ENCODE results near the gene MEX3B.

MEX3B gene

DNA sequence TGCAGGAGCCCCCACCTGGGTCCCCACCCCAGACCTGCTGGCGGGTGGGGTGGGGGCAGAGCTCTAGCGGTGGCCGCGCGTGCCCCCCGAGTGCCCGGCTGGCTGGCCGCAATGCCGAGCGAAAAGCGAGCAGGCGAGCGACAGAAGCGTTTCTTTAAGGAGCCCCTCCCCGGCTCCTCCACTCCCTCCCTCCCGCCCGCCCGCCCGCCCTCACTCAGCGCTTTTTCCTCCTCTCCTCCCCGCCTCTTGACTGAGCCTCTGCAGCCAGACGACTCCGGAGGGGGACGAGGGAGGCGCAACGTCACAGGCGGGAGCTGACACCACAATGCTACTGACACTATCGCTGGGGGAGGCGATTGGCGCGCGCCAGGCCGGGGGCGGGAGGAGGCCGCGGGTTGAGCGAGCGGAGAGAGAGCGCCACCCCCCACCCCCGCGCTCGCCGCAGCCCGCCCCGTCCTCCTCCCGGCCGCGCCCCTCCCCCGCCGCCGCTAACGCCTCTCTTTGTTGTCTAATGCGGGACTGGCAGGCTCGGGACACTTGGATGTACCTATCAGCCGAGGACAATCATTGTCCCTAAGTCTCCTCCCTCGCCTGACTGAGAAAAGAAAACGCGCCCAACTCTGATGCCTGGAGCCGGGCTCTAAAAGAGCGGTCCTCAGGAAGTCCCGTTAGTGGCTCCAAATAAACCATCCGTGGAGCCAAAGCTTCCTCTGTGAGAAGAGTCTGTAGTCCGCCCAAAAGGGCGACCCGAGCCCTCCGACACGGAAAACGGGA, at the start of gene MEX3B:
TSS of gene MEX3B (minus strand) at position 127 of the 774 bp plus-strand sequence. CDS start 313 bp downstream, outside the sequence.
- peak; percentile 93 for DNase-seq (ENCODE audit: low read depth)

GRCh38 chr15:82093774-82094211, 48.0 kb upstream of the MEX3B start:
- DNase-seq (ENCODE audit: low read depth) = peak; percentile 92

GRCh38 chr15:82093325-82093724, 47.5 kb upstream of the MEX3B start:
- no peak for DNase-seq (ENCODE audit: low read depth)

- DNase-seq (ENCODE audit: low read depth) = no peak
Measured at GRCh38 chr15:82091636-82092140, 45.9 kb upstream of the MEX3B start.

DNA sequence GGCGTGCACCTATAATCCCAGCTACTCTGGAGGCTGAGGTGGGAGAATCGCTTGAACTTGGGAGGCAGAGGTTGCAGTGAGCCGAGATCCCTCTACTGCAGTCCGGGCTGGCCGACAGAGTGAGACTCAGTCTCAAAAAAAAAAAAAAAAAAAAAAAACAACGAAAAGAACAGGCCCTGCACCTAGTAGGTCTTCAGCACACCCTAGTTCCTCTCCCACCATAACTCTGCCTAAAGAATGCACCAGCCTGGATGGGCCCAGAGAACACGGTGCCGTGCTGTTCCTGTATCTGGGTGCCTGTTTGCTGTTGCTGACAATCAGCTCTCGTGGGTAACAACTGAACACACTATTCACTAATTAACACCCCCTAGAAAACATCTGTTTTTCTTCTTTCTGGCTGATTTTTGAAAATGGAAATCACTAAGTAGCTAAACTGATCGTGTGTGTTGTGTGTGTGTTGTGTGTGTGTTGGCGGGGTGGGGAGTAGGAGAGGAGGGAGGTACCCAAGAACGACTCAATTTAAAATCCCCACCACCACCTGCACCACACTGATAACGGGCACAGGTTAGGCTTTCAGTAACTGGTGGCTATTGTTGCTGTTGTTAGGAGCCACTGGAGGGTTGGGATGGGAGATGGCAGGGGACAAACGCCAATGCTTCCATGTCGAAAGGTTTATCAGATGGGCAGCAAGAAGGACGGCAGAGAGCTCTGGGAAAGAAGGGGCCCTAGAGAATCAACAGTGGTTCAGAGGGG, 40.6 kb upstream of the MEX3B start:
- DNase-seq (ENCODE audit: low read depth) = no peak

DNA sequence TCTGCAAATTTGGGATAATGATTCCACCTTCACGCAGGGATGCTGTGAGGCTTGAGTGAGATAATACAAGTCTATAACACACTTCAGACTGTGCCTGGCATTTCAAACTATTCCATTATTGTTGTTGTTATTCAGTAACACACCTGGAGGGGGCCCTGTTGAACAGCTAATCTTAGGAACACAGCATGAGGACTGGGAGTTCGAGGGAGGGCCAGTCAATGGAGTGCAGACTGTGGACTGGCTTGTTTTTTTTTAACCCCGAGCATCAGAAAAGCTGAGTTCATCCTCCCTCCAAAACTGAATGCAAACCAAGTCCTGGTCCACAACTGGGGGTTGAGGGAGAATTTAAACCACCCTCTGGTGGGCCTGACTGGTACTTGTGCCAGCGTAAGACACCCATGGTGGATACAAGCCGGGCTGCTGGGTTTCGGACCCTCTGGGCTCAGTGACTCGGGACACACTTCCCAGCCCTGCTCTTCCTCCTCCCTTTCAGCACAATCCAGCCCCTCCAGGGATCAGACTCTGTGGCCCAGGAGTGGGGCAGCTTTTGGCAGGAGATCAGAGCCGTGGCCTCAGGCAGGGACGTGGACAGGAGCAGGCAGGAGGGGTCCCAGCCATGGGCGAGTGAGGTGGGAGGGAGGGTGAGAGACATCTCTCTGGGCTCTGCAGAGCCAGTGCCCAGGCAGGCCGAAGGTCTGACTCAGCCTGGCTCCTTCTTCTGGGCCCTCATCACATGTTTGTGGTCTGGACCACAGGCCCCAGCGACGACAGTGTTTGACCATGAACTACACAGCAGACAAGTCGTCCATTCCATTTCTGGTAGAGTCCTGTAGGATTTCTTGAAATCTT, 36.3 kb upstream of the MEX3B start:
- DNase-seq (ENCODE audit: low read depth) = peak; percentile 87

- no peak for DNase-seq (ENCODE audit: low read depth)
Measured at GRCh38 chr15:82080774-82081173, 35.0 kb upstream of the MEX3B start.

DNA sequence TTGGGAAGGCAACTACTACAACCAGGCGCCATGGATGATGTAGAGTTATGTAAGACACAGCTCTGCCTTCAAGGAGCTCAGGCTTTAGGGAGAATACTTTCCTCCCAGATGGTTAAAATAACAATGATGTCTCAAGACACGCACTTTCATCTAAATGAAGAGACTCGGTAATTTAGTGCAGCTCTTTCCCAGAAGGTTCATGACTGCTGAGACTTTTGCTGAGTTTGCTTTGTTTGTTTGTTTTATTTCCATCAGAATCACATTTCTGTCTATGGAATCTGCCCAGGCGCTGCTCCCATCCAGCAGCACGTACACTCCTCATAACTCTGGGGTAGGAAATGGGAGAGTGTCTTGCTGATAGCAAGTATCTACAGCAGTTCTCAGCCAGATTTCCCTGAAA, 33.9 kb upstream of the MEX3B start:
- DNase-seq (ENCODE audit: low read depth) = no peak

- no peak for DNase-seq (ENCODE audit: low read depth)
Measured at GRCh38 chr15:82074610-82075009, 28.8 kb upstream of the MEX3B start.

DNA sequence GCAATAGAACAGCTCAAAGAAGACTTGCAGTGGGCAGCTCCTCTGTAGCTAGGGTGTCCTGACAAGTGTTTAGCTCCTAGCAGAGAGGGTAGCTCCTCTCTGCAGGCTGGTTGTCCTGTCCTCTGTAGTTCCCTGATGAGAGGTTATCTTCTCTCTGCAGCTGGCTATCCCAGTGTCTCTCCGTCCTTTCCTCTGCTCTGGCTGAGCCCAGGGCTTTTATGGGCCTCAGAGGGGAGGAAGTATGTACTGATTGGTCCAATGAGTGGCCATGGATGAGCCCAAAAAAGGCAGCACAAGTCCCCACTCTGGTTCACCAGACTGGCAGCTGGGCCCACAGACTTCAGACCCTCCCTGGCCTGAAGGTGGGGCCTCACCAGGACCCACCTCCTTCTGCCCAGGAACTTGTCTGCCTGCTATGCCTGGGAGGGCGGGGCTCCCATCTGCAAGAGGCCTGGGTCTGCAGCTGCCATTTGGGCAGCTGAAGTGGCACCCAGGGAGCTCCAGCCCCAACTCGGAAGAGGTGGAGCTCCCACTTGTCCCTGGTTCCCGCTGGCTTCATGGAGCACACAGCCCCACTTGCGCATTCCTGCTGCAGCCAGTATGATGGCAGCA, 27.2 kb upstream of the MEX3B start:
- DNase-seq (ENCODE audit: low read depth) = no peak

DNA sequence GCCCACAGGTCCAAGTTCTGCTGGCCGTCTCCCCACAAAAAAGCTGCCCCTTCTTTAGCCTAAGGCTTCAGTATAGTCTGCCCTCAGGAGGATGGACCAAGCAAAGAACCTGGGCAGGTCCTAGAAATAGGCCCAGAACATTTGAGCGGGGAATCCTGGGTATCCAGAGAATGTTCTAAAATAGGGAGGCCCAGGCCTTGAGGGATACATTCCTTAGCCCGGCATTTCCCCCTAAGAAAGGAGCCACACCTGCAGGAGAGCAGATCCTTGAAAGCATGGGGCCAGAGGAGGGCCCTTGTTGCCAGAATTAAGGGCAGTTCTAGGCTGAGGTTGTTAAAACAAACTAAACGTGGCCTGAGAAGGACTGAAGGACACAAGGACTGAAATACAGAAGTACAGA, 20.6 kb upstream of the MEX3B start:
- no peak for DNase-seq (ENCODE audit: low read depth)

GRCh38 chr15:82064824-82065223, 19.0 kb upstream of the MEX3B start:
- no peak for DNase-seq (ENCODE audit: low read depth)

GRCh38 chr15:82062479-82063454, 16.9 kb upstream of the MEX3B start:
- DNase-seq (ENCODE audit: low read depth) = no peak

DNA sequence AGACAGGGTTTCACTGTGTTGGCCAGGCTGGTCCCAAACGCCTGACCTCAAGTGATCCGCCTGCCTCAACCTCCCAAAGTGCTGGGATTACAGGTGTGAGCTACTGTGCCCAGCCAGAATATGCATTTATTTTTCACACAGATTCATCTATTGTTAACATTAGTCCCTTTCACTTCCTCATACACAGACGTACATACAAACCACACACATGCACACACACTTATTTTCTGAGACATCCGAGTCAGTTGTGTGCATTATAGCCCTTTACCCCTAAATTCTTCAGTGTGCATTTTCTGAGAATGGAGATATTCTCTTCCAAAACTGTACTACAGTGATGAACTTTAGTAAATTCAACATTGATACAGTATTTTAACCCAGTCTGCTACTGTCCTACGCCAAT, 15.0 kb upstream of the MEX3B start:
- no peak for DNase-seq (ENCODE audit: low read depth)

GRCh38 chr15:82058517-82059204, 12.8 kb upstream of the MEX3B start:
- no peak for DNase-seq (ENCODE audit: low read depth)

- no peak for DNase-seq (ENCODE audit: low read depth)
Measured at GRCh38 chr15:82058026-82058425, 12.2 kb upstream of the MEX3B start.

DNA sequence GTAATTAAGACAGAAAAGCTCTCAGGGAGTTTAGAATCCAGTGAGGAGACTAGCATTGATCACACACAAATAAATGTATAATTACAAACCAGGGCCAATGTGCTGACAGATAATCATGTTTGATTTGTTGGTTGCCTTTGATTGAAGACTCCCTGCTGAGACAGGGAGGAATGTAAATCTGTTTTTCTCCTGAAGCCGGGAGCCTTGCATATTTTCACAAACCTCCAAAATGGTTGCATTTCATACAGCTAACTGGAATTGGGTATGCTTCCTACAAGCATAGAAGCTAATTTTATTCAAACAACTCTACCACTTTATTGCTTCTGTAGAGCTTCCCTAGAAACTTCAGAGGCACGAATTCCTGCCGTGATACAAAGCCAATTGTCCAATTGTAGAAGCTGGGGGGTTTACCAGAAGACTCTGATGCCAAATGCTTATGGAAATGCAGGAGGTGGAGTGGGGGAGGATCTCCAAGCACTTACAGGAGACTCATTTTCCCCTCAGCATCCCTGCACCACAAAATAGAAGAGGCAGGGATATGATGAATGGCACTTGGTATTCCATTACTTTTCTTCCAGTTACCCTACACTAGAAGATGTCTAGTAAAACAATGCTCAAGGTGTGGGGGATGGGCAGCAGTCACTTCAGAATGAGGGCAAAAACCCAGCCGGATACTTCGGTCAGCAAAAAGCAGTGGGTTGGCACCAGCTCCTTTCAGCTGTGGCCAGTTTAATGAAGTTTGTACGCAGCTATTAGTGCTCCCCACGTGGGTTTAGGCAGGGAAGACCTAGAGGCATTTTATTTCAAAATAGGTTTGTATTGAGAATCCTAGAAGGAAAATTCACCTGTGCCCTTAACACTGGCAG, 11.4 kb upstream of the MEX3B start:
- no peak for DNase-seq (ENCODE audit: low read depth)

GRCh38 chr15:82052751-82053150, 6.9 kb upstream of the MEX3B start:
- DNase-seq (ENCODE audit: low read depth) = no peak

DNA sequence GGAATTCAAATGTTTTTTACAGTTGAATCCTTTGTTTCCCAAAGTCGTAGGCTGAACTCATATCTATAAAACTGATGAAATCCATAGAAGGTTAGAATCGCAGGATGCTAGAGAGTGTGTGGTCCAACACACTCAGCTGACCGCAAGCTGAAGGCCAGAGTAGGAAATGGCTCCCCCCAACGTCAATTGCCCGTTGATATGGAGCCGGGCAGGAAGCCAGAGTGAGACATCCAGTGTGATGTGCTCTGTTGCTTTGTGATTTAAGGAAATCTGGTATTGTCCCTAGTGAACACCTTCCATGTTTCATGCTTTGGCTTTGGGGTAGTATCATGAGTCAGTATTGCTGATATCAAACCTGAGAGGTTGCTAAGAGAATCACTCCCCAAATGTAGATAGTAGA, 5.8 kb upstream of the MEX3B start:
- no peak for DNase-seq (ENCODE audit: low read depth)
